GM23338 (cell line): ENCODE measurements around the gene KLHL17. TPM values are rescaled to one million over a fixed set of nuclear protein-coding genes. Genes with fewer than 3 reads are reported as not detected.
"Not testable (repeated sequence)": the region's sequence is repeated elsewhere in the genome, so short reads cannot be mapped to it uniquely, and the experiment has no call there.

ENCODE experiments used
- ATAC-seq: fragments of 200-7000 bp; cut with Tn5 transposase; 3 replicates; pipeline ENCODE4 v1.9.1; 2020
- DNase-seq: peaks from one replicate; pipeline ENCODE4 v3.0.0-alpha.2; 2015; ENCODE audit warnings: low spot score
- H2AFZ ChIP-seq: fragments of 200-600 bp; sonication (generic); 2 replicates; pipeline ENCODE4 v1.8.0; 2016; ENCODE audit warnings: antibody characterized with exemption, mild to moderate bottlenecking, moderate library complexity
- H3F3A ChIP-seq: fragments of 200-600 bp; sonication (generic); replicated peaks from 2 replicates; pipeline ENCODE4 v1.8.0; 2017; ENCODE audit warnings: antibody characterized with exemption, mixed run types, low read depth
- H3K27ac ChIP-seq: fragments of 200-600 bp; sonication (generic); 2 replicates; pipeline ENCODE4 v1.6.1; 2016; ENCODE audit warnings: low read depth
- H3K27me3 ChIP-seq: fragments of 200-600 bp; sonication (generic); 2 replicates; pipeline ENCODE4 v1.8.0; 2016; ENCODE audit warnings: mild to moderate bottlenecking, mixed run types, moderate library complexity; ENCODE audit not compliant: insufficient read depth
- H3K36me3 ChIP-seq: fragments of 200-600 bp; sonication (generic); 2 replicates; pipeline ENCODE4 v1.8.0; 2016; ENCODE audit warnings: mild to moderate bottlenecking; ENCODE audit not compliant: insufficient read depth
- H3K4me1 ChIP-seq: fragments of 200-600 bp; sonication (generic); 2 replicates; pipeline ENCODE4 v1.8.0; 2016; ENCODE audit warnings: mild to moderate bottlenecking, moderate library complexity; ENCODE audit not compliant: insufficient read depth
- H3K4me2 ChIP-seq: fragments of 200-600 bp; sonication (generic); 2 replicates; pipeline ENCODE4 v1.7.1; 2017; ENCODE audit warnings: mixed run types
- H3K4me3 ChIP-seq: fragments of 200-600 bp; sonication (generic); 2 replicates; pipeline ENCODE4 v1.6.1; 2016; ENCODE audit warnings: mixed run types
- H3K79me2 ChIP-seq: fragments of 200-600 bp; sonication (generic); replicated peaks from 2 replicates; pipeline ENCODE4 v1.8.0; 2017; ENCODE audit warnings: mild to moderate bottlenecking; ENCODE audit not compliant: insufficient read depth
- H3K9me2 ChIP-seq: fragments of 200-600 bp; sonication (generic); 2 replicates; pipeline ENCODE4 v1.8.0; 2017; ENCODE audit not compliant: insufficient read depth
- H4K20me1 ChIP-seq: fragments of 200-600 bp; sonication (generic); replicated peaks from 2 replicates; pipeline ENCODE4 v1.8.0; 2017; ENCODE audit warnings: mild to moderate bottlenecking; ENCODE audit not compliant: insufficient read depth
- H3K27ac Mint-ChIP-seq: 2 replicates; pipeline ENCODE4 v1.8.0; 2020; ENCODE audit warnings: inconsistent platforms, mild to moderate bottlenecking, moderate library complexity, mixed read lengths
- H3K27me3 Mint-ChIP-seq: 3 replicates; pipeline ENCODE4 v1.8.0; 2022; ENCODE audit warnings: low read depth, mild to moderate bottlenecking, moderate library complexity, mixed read lengths, inconsistent platforms; ENCODE audit not compliant: insufficient read depth, poor library complexity
- H3K36me3 Mint-ChIP-seq: 3 replicates; pipeline ENCODE4 v1.8.0; 2021; ENCODE audit warnings: low read depth, mild to moderate bottlenecking, inconsistent platforms, moderate library complexity, mixed read lengths
- H3K4me1 Mint-ChIP-seq: 3 replicates; pipeline ENCODE4 v1.8.0; 2020; ENCODE audit warnings: mild to moderate bottlenecking, inconsistent platforms, mixed read lengths
- H3K4me3 Mint-ChIP-seq: 3 replicates; pipeline ENCODE4 v1.8.0; 2021; ENCODE audit warnings: moderate library complexity, mild to moderate bottlenecking, inconsistent platforms, mixed read lengths
- H3K9me3 Mint-ChIP-seq: 3 replicates; pipeline ENCODE4 v1.8.0; 2020; ENCODE audit warnings: moderate library complexity, mild to moderate bottlenecking, inconsistent platforms, mixed read lengths
- EZH2phosphoT487 ChIP-seq: fragments of 200-600 bp; sonication (generic); IDR thresholded peaks from one replicate; pipeline ENCODE4 v1.8.1; 2018; ENCODE audit warnings: antibody characterized with exemption; ENCODE audit not compliant: unreplicated experiment
- POLR2AphosphoS5 ChIP-seq: IDR thresholded peaks from 2 replicates; pipeline ENCODE4 v1.6.1; 2016; ENCODE audit warnings: antibody characterized with exemption, low read depth
- STAT1 ChIP-seq: IDR thresholded peaks from one replicate; pipeline ENCODE4 v1.6.1; 2016; ENCODE audit warnings: antibody characterized with exemption; ENCODE audit not compliant: unreplicated experiment
- polyA plus RNA-seq: library from polyadenylated mRNA; unstranded; fragments of >200 nt; fragmentation: Nextera tagmentation; extraction: Ambion mirVana; gene quantifications from 2 replicates; pipeline ENCODE4 v1.2.1, GENCODE V29; 2016
- total RNA-seq: library from RNA; depleted of rRNA; stranded (reverse); fragments of >200 nt; shearing (Covaris generic); gene quantifications from 2 replicates; pipeline ENCODE4 v1.2.3, GENCODE V29; 2014
- TF ChIP-seq, protein P1 (sequence below): fragments of 250-450 bp; sonication (Bioruptor Pico); IDR thresholded peaks from 2 replicates; pipeline ENCODE4 v1.5.0; 2020; ENCODE audit warnings: mild to moderate bottlenecking, moderate library complexity
- TF ChIP-seq, protein P2 (sequence below): IDR thresholded peaks from one replicate; pipeline ENCODE4 v1.6.1; 2018; ENCODE audit warnings: antibody characterized with exemption; ENCODE audit not compliant: unreplicated experiment
- TF ChIP-seq, protein P3 (sequence below): IDR thresholded peaks from 2 replicates; pipeline ENCODE4 v1.6.1; 2016; ENCODE audit warnings: antibody characterized with exemption

KLHL17 gene
- total and polyA plus RNA-seq, 2 experiments from 2014 or later, result 16.5 to 37.1 TPM

DNA sequence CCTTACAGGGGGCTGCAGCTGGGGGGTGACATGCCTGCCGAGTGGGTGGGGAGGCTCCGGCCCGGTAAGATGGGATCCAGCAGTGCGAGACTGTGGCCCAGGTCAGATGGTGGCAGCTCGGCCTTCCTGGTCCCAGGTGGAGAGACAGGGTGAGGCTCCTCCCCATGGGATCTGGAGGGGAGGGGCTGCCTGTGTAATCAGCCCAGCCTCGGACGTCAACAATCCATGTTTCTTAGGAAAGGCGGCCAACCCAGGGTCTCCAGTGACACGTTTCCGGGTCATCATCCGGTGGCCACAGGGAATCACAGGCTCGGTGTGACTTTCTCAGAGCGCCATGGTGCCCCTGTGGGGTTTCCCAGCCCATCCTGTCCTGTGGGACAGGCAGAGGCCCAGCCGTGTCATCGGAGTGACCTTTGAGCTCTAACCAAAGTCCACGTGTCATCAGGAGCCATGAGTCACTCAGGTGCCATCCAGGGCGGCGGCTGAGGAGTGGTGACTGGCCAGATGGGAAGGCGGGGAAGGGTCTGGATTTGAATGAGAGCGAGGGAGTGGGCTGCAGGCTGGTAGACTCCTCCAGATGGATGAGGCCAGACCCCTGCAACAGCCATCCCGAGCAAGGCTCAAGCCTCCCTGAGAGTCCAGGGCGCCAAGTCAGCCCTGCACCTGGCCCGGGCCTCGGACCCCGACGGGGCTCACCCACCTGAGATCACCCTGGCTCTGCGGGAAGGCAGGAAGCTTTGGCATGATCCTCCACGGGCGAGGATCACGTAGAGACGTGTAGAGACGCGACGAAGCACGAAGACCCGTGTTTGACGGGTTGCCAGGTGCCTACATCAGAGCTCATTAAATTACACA, 46.1 kb downstream of the KLHL17 start (continued):
- TF ChIP-seq, protein P1, sequence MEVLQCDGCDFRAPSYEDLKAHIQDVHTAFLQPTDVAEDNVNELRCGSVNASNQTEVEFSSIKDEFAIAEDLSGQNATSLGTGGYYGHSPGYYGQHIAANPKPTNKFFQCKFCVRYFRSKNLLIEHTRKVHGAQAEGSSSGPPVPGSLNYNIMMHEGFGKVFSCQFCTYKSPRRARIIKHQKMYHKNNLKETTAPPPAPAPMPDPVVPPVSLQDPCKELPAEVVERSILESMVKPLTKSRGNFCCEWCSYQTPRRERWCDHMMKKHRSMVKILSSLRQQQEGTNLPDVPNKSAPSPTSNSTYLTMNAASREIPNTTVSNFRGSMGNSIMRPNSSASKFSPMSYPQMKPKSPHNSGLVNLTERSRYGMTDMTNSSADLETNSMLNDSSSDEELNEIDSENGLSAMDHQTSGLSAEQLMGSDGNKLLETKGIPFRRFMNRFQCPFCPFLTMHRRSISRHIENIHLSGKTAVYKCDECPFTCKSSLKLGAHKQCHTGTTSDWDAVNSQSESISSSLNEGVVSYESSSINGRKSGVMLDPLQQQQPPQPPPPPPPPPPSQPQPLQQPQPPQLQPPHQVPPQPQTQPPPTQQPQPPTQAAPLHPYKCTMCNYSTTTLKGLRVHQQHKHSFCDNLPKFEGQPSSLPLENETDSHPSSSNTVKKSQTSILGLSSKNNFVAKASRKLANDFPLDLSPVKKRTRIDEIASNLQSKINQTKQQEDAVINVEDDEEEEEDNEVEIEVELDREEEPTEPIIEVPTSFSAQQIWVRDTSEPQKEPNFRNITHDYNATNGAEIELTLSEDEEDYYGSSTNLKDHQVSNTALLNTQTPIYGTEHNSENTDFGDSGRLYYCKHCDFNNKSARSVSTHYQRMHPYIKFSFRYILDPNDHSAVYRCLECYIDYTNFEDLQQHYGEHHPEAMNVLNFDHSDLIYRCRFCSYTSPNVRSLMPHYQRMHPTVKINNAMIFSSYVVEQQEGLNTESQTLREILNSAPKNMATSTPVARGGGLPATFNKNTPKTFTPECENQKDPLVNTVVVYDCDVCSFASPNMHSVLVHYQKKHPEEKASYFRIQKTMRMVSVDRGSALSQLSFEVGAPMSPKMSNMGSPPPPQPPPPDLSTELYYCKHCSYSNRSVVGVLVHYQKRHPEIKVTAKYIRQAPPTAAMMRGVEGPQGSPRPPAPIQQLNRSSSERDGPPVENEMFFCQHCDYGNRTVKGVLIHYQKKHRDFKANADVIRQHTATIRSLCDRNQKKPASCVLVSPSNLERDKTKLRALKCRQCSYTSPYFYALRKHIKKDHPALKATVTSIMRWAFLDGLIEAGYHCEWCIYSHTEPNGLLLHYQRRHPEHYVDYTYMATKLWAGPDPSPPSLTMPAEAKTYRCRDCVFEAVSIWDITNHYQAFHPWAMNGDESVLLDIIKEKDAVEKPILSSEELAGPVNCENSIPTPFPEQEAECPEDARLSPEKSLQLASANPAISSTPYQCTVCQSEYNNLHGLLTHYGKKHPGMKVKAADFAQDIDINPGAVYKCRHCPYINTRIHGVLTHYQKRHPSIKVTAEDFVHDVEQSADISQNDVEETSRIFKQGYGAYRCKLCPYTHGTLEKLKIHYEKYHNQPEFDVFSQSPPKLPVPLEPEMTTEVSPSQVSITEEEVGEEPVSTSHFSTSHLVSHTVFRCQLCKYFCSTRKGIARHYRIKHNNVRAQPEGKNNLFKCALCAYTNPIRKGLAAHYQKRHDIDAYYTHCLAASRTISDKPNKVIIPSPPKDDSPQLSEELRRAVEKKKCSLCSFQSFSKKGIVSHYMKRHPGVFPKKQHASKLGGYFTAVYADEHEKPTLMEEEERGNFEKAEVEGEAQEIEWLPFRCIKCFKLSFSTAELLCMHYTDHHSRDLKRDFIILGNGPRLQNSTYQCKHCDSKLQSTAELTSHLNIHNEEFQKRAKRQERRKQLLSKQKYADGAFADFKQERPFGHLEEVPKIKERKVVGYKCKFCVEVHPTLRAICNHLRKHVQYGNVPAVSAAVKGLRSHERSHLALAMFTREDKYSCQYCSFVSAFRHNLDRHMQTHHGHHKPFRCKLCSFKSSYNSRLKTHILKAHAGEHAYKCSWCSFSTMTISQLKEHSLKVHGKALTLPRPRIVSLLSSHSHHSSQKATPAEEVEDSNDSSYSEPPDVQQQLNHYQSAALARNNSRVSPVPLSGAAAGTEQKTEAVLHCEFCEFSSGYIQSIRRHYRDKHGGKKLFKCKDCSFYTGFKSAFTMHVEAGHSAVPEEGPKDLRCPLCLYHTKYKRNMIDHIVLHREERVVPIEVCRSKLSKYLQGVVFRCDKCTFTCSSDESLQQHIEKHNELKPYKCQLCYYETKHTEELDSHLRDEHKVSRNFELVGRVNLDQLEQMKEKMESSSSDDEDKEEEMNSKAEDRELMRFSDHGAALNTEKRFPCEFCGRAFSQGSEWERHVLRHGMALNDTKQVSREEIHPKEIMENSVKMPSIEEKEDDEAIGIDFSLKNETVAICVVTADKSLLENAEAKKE (CRISPR knock-in tag), result no peak
- TF ChIP-seq, protein P2, sequence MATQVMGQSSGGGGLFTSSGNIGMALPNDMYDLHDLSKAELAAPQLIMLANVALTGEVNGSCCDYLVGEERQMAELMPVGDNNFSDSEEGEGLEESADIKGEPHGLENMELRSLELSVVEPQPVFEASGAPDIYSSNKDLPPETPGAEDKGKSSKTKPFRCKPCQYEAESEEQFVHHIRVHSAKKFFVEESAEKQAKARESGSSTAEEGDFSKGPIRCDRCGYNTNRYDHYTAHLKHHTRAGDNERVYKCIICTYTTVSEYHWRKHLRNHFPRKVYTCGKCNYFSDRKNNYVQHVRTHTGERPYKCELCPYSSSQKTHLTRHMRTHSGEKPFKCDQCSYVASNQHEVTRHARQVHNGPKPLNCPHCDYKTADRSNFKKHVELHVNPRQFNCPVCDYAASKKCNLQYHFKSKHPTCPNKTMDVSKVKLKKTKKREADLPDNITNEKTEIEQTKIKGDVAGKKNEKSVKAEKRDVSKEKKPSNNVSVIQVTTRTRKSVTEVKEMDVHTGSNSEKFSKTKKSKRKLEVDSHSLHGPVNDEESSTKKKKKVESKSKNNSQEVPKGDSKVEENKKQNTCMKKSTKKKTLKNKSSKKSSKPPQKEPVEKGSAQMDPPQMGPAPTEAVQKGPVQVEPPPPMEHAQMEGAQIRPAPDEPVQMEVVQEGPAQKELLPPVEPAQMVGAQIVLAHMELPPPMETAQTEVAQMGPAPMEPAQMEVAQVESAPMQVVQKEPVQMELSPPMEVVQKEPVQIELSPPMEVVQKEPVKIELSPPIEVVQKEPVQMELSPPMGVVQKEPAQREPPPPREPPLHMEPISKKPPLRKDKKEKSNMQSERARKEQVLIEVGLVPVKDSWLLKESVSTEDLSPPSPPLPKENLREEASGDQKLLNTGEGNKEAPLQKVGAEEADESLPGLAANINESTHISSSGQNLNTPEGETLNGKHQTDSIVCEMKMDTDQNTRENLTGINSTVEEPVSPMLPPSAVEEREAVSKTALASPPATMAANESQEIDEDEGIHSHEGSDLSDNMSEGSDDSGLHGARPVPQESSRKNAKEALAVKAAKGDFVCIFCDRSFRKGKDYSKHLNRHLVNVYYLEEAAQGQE, result no peak
- TF ChIP-seq STAT1, result no peak
- TF ChIP-seq, protein P3, sequence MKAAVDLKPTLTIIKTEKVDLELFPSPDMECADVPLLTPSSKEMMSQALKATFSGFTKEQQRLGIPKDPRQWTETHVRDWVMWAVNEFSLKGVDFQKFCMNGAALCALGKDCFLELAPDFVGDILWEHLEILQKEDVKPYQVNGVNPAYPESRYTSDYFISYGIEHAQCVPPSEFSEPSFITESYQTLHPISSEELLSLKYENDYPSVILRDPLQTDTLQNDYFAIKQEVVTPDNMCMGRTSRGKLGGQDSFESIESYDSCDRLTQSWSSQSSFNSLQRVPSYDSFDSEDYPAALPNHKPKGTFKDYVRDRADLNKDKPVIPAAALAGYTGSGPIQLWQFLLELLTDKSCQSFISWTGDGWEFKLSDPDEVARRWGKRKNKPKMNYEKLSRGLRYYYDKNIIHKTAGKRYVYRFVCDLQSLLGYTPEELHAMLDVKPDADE, result no peak
- TF ChIP-seq POLR2AphosphoS5, result no peak
- TF ChIP-seq EZH2phosphoT487, result no peak

DNA sequence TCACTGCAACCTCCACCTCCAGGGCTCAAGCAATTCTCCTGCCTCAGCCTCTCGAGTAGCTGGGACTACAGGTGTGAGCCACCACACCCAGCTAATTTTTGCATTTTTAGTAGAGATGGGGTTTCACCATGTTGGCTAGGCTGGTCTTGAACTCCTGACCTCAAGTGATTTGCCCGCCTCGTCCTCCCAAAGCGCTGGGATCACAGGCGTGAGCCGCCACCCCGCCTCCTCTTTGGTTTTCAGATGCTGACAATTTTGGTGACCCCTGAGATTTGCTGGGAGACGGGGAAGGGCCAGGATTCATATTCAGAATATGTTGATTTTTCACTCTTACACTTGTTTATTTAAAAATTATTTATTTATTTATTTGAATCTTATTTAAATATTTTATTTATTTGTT, 49.7 kb downstream of the KLHL17 start:
- H3K9me2 ChIP-seq, H3K27ac ChIP-seq, H4K20me1 ChIP-seq, H3K4me3 Mint-ChIP-seq, DNase-seq, H3K4me3 ChIP-seq, H3K4me2 ChIP-seq, H3K27ac Mint-ChIP-seq, H3K36me3 ChIP-seq, H3K9me3 Mint-ChIP-seq, ATAC-seq, H3K36me3 Mint-ChIP-seq, H2AFZ ChIP-seq, H3F3A ChIP-seq, H3K79me2 ChIP-seq: not testable (repeated sequence)
- Histone ChIP-seq H3K4me1 (peaks cover 23% of the 10 kb centered on the region), H3K27me3 (peaks cover 33% of the 10 kb centered on the region)
- Mint-ChIP-seq H3K27me3 (peaks cover 35% of the 10 kb centered on the region), H3K4me1 (peaks cover 30% of the 10 kb centered on the region; the same call in 2 of the 3 replicates)
